Amygdala (tissue), 56 donors: Measurements from ENCODE around the gene TBC1D8.

Experiments
- DNase-seq, 56 donors: peaks; one replicate each; lab custom pipeline; 2025; lab: John Stamatoyannopoulos, UW

The TBC1D8 gene

DNA sequence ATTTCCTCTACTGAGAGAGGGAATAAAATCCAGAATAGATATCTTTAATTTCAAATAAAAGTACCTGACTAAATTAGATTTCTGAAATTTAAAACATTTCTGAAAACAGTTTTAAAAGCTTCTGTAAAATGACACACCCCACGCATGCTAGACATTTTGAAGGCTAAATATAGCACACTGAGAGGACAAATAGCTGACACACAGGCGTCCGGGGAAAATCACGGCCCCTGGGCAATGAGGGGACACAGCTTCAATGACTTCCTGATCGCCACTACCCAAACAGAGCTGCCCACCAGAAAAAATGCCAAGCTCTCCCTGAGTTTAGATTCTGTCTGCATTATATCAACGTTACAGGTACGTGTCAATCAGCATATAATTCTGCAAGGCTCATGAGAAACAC, 10.9 kb downstream of the TBC1D8 start:
- no peak for DNase-seq

DNA sequence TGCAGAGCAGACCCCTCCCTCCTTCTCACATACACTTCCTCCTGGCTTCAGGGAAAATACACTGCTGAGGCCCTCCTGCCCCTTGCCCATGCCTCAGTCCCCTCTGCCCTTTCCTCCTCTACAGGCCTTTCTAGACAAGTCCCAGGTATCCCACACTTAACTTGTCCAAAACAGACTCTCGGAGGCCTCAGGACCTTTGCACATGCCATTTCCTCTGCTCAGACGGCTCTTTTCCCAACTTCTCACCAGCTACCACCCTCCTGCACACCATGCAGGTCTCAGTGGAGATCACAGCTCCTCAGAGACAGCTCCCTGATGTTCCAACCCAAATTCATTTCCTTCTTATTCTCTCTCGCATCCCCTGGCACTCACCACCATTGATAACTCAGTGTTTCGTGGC, 11.7 kb downstream of the TBC1D8 start:
- DNase-seq: no peak

DNA sequence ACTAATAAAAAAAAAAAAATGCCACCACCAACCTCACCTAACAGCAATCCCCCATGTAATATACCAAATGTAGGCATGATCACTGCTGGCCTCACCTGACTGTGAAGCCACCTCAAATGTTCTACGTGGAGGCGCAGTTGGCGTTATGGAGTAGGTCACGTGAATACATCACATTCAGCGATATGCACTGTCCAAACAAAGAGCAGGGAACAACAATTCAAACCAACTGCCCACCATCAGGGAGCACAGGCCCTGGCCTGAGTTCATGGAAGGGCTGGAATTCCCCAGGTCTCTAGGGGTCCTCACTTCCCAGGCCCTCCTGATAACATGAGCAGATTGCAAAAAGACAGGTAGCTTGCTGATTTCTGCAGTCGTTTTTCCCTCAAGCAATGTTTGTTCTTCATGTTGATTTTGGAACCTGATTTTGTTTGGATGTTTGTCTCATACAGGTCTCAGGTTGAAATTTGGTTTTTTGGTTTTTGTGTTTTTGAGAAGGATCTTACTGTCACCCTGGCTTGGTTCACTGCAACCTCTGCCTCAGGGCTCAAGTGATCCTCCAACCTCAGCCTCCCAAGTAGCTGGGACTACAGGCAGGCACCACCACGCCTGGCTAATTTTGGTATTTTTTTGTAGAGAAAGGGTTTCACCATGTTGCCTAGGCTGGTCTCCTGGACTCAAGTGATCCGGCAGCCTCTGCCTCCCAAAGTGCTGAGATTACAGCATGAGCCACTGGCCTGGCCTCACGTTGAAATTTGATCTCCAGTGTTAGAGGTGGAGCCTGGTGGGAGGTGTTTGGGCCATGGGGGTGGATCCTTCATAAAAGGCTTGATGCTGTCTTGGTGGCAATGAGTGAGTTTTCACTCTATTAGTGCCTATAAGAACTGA, 15.5 kb downstream of the TBC1D8 start:
- no peak for DNase-seq

DNA sequence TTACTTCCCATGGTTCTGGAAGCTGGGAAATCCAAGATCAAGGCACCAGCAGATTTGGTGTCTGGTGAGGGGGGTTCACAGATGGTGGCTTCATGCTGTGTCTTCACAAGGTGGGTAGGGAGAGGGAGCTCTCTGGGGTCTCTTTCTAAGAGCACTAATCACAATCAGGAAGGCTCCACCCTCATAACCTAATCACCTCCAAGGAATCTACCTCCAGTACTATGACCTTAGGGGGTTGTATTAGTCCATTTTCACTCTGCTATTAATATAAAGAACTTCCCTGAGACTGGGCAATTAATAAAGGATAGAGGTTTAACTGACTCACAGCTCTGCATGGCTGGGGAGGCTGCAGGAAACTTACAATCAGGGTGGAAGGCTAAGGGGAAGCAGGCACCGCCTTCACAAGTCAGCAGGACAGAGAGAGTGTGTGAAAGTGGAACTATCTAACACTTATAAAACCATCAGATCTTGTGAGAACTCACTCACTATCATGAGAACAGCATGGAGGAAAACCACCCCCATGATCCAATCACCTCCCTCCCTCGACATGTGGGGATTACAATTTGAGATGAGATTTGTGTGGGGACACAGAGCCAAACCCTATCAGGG, 17.6 kb downstream of the TBC1D8 start:
- no peak for DNase-seq

GRCh38 chr2:101132202-101132601, 19.0 kb downstream of the TBC1D8 start:
- no peak for DNase-seq

GRCh38 chr2:101130081-101130480, 21.1 kb downstream of the TBC1D8 start:
- no peak for DNase-seq

DNA sequence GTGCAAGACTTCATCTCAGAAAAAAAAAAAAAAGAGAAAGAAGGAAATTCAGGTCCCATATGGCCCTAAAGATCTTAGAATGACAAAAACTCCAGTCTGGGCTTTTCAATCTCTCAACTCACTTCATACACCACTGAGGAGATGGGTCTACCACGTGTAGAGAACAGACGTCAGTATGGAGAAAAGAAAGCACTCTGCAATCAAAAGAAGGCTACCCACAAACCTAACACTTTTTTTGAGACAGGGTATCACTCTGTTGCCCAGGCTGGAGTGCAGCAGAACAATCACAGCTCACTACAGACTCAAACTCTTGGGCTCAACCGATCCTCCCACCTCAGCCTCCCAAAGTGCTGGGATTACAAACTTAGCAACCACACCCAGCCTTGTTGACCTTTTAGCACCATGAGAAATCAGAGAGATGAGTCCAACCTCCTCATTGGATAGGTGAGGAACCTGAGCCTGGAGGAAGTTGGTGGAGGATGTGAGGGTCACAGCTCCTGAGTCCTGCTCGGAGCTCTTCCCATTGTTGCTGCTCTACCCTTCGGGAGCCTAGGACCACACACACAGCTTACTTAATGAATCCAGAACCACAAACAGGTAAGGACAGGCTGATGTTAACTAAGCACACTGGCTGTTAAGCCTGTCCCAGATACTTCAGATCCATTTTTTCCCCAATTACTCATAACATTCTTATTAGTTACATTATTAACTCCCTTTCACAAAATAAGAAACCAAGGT, 23.7 kb downstream of the TBC1D8 start:
- DNase-seq: no peak

- DNase-seq: no peak
These were observed 25.4 kb downstream of the TBC1D8 start for GRCh38 chr2:101125808-101126207.

DNA sequence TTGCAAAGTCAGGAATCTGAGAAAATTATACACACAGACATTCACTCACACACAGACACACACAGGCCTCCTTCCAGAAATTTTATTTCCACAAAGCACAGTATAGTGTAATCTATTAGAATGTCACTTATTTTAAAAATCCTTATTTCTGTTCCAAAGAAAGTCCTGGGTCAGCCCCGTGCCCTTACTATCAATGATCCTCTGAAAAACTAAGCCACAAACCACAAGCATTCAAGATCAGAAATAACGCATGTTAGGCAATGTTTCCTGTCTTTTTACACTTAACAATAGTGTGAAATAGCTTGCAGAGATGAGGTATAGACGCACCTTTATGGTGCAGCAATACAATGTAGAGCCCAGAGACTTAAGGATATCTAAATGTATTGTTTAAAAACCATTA, 25.8 kb downstream of the TBC1D8 start:
- no peak for DNase-seq

DNA sequence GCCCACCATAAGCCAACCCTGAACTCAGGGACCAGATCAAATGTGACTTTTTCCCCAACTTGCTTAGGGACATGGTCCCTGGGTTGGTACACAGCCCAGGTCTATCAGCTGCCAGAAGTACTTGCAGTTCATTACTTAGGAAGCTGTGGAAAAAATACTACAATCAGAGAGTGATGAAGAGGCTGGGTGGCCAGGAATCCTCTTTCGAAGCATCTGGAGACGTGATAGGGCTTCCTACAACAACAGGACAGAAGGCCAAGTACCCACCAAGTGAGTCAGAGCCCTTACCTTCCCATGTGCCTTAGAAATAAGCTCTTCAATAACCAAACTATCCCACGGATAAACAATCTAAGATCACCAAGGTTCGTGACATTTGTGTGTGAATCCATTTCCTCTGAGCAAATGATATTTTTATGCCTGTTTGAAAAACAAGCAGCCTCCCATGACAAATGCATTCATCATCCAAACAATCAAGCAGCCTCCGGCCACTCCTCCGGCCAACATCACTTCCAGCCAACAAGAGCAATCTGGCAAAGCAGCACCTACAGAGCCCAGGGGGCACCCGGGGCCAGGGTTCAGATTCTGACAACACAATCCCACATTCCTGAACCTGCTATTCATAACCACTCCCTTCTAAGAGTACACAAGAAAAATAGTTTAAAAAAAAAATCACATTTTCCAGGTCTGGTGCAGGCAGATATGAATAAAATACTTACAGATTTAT, 26.4 kb downstream of the TBC1D8 start:
- no peak for DNase-seq

DNA sequence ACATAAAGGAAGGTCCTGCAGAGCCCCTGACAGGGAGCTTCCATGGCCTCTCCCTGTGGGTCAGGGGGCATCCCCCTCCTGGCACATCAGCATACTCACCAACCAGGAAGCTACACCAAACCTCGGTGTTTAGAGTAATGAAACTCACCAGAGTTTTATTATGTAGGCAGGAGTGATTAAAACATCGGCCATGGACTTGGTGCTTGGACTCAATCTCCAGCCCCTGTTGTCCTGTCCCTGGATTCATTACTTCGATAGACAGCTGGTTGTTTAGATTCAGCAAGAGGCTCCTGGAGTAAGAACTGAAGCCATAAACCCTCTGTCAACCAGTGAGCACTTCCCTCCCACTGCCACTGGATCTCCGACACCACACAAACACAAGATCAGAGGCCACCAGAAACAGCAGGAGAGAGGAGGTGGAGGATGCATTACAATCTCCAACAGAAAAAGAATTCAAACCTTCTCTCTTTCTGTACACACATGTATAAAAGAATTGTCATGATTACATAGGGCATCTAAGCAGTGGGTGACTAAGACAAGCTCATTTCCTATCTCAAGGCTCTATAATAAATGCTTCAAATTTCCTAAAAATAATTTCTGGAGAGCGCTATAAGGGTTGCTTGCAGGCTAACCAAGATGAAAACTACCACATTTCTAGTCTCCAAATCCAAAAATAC, 27.2 kb downstream of the TBC1D8 start:
- no peak for DNase-seq

- no peak for DNase-seq
These were observed 30.0 kb downstream of the TBC1D8 start for GRCh38 chr2:101121174-101121573.

GRCh38 chr2:101120124-101120996, 30.8 kb downstream of the TBC1D8 start:
- DNase-seq: peak in 1 of 56 donors; percentile 28

GRCh38 chr2:101119431-101119830, 31.8 kb downstream of the TBC1D8 start:
- peak in 18 of 56 donors; percentile 10 to 66 (median 34) for DNase-seq

DNA sequence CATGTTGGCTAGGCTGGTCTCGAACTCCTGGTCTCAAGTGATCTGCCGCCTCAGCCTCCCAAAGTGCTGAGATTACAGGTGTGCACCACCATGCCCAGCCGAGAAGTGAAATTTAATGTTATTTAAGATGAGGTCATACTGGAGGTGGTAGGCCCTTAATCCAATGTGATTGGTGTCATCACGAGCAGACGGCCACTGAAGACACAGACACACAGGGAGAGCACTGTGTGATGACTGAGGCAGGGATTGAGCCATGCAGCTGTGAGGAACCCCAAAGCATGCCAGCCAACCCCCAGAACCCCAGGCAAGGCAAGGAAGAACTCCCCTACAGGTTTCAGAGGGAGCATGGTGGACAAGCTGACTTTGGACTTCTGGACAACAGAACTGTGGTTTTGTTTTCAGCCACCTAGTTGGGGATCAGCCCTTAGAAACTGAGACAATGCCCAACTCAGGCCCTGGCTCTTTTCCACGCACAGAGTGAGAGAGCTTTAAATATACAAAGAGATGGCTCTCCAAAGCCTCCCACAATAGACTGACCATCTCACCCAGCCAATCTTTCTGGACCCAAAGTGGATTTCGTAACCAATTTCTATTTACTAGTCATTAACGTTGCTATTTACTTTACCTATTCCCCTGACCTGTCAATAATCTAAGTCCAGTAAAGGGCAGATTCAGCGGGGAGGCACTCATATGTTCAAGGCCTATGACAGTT, 34.2 kb downstream of the TBC1D8 start:
- DNase-seq: no peak

GRCh38 chr2:101116348-101116747, 34.8 kb downstream of the TBC1D8 start:
- no peak for DNase-seq

GRCh38 chr2:101115664-101116063, 35.5 kb downstream of the TBC1D8 start:
- no peak for DNase-seq

DNA sequence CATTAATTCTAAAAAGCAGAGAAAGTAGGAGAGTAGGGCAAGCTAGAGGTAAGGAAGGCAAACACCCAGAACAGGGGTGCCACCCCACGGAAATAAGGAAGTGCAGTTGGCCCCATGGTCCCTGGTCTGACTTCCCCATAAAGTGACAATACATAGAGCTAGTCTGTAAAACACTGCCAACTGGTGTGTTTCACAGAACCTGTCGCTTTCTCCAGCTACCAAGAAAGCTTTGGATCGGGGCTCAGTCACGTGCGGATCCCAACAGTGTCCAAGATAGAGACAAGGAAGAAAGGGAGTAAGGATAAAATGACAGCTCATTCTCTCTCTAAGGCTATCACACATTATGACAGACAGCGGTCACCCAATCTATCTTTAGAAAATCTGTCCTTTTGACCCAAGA, 36.4 kb downstream of the TBC1D8 start:
- DNase-seq: peak in 1 of 56 donors; percentile 38
